ENCODE data around the gene RELL1. TPM values are rescaled to one million over a fixed set of nuclear protein-coding genes. Genes with fewer than 3 reads are reported as not detected.

Gene RELL1
- total RNA-seq, 4 donors from 2014 or later: 44.4 to 83.3 (median 73.6) TPM

DNA sequence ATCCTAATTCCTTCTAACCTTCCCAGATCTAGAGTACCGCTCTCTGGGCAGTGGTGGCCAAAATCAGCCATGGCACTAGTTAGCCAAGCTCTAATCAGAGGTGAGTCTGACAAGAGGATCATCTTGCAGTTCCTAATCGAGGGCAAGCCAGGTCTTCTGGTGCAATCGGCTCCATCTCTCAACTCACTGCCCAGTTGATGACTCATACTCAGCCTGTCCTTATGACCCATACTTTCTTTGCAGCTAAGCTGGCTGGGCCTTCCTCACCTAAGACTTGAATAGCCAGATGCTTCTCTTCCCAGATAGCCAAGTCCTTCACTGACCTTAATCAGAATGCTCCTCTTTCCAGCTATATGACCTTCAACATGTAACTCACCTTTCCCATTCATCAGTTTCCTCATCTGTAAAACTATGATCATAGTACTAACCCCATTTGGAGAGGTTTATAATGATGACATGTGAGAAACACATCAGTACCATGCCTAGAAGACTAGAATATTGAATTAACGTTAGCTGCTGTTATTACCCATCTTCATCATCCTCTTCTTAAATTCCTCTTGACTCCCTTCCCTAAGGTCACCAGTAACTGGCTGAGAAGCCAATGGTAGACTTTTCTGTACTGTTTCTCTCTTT, 57.1 kb downstream of the RELL1 start:
- Histone ChIP-seq H3K4me1 (peaks cover 6 to 29% (median 19%) of the 10 kb centered on the region in 4 donors), H3K27me3 (no peaks in the 10 kb centered on the region), H3K9me3 (no peaks in the 10 kb centered on the region), H3K4me3 (no peak overlapping the region), H3K36me3 (peaks cover 0 to 33% (median 25%) of the 10 kb centered on the region in 4 donors), H3K27ac (replicated peaks in 1 of 4) (no peak overlapping the region)
- TF ChIP-seq EP300 (IDR thresholded peaks at IDR 0.05) (no peak), POLR2AphosphoS5 (IDR thresholded peaks at IDR 0.05) (peak; percentile 22 to 33)
- 63% methylated on average over 4 of the region's 4 CpGs for WGBS
- intact Hi-C loops (cut with DNase I): no loop called here
- DNase-seq (ENCODE audit: extremely low spot score): peak; percentile 93

DNA sequence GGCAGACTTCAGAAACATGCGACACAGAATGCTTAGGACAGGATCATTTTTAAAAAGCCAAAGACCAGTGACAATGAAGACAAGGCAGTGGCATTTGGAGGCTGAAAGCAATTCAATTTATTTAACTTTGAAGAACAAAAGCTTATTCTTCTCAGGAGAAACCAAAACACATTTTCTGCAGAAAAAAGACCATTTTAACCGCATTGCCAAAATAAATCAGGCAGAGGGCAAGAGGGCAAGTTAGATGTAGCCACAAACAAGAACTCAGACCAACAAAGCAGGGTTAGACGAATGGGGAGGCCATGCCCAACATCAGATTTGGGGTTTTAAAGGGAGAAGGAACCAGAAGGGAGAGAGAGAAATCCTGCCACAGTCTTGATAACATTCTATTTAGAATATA, 58.9 kb downstream of the RELL1 start:
- intact Hi-C loops (cut with DNase I): no loop called here
- H3K27ac ChIP-seq (replicated peaks in 1 of 4): no peak overlapping the region
- WGBS: 78% methylated on average over 3 of the region's 3 CpGs
- TF ChIP-seq EP300 (IDR thresholded peaks at IDR 0.05) (no peak), POLR2AphosphoS5 (IDR thresholded peaks at IDR 0.05) (no peak), POLR2A (IDR thresholded peaks at IDR 0.05; ENCODE audit: low read depth) (no peak)
- TF ChIP-seq, protein P1, sequence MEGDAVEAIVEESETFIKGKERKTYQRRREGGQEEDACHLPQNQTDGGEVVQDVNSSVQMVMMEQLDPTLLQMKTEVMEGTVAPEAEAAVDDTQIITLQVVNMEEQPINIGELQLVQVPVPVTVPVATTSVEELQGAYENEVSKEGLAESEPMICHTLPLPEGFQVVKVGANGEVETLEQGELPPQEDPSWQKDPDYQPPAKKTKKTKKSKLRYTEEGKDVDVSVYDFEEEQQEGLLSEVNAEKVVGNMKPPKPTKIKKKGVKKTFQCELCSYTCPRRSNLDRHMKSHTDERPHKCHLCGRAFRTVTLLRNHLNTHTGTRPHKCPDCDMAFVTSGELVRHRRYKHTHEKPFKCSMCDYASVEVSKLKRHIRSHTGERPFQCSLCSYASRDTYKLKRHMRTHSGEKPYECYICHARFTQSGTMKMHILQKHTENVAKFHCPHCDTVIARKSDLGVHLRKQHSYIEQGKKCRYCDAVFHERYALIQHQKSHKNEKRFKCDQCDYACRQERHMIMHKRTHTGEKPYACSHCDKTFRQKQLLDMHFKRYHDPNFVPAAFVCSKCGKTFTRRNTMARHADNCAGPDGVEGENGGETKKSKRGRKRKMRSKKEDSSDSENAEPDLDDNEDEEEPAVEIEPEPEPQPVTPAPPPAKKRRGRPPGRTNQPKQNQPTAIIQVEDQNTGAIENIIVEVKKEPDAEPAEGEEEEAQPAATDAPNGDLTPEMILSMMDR (IDR thresholded peaks at IDR 0.05): no peak
- no peak for DNase-seq (ENCODE audit: extremely low spot score)
- no peaks in the 10 kb centered on the region for H3K9me3 ChIP-seq
- no peaks in the 10 kb centered on the region for H3K27me3 ChIP-seq
- H3K4me1 ChIP-seq: peaks cover 6 to 33% (median 18%) of the 10 kb centered on the region in 4 donors
- H3K4me3 ChIP-seq: no peak overlapping the region
- H3K36me3 ChIP-seq: peaks cover 0 to 27% (median 18%) of the 10 kb centered on the region in 4 donors

DNA sequence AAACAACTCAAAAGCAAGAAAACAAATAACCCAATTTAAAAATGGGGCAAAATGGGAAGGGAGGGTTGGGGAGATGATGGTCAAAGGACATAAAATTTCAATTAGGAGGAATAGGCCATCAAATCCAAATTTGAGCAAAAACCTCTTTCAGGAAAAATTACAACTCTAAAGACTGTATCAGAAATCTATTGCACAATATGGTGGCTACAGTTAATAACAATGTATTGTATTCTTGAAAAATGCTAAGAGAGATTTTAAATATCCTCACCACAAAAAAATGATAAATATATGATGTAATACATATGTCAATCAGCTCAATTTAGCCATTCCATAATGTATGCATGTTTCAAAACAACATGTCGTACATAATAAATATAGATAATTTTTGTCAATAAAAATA, 60.7 kb downstream of the RELL1 start:
- Histone ChIP-seq H3K27me3 (no peaks in the 10 kb centered on the region), H3K4me1 (peaks cover 0 to 22% (median 8%) of the 10 kb centered on the region in 4 donors), H3K27ac (replicated peaks in 1 of 4) (no peak overlapping the region), H3K36me3 (peaks cover 0 to 15% (median 9%) of the 10 kb centered on the region in 4 donors), H3K4me3 (no peak overlapping the region), H3K9me3 (no peaks in the 10 kb centered on the region)
- intact Hi-C loops (cut with DNase I): no loop called here
- DNase-seq (ENCODE audit: extremely low spot score): no peak
- WGBS: 96% methylated on average over 1 of the region's 1 CpG
- TF ChIP-seq, protein P1 (IDR thresholded peaks at IDR 0.05): no peak
- no peak for TF ChIP-seq POLR2A (IDR thresholded peaks at IDR 0.05; ENCODE audit: low read depth)

DNA sequence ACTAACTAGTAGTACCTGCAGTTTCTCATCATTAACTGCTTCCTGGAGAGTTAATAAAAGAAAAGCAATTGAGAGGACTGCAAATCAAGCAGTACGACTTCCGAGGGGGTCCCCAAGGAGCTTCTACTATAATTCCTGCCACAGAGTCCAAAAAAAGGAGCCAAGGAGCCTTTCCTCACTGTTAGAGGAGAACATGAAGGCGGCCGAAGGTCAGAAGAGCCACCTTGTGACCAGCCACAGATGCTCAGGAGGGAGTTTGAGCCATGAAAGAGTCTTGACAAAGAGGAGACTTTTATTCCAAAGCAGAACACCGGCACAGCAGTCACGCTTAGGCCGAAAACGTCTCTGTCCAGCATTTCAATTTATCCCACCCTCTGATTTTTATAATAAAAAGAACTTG, 62.2 kb downstream of the RELL1 start:
- 88% methylated on average over 8 of the region's 8 CpGs for WGBS

DNA sequence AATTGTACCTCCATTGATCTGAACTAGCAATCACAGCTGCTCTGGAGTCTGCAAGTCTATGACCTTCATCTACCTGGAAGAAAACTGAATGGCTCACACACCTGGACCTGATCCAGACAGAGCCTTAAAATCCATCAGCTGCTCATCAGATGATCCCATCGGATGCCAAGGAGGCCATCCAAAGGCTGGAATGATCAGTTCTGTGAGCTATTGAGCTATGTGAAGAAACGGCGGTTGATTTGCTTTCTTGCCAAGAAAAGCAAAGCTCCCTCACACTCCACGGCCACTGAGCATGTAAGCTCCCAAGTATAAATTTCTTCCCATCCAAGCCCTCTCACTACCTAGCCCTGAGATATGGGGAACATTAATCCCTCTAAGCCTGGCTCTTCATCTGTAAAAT, 63.1 kb downstream of the RELL1 start:
- peaks cover 0 to 14% (median 3%) of the 10 kb centered on the region in 4 donors for H3K36me3 ChIP-seq
- no peaks in the 10 kb centered on the region for H3K27me3 ChIP-seq
- 63% methylated on average over 4 of the region's 4 CpGs for WGBS
- peaks cover 0 to 5% (median 0%) of the 10 kb centered on the region in 4 donors for H3K4me1 ChIP-seq
- DNase-seq (ENCODE audit: extremely low spot score): no peak
- no peak for TF ChIP-seq POLR2AphosphoS5 (IDR thresholded peaks at IDR 0.05)
- TF ChIP-seq, protein P1 (IDR thresholded peaks at IDR 0.05): no peak
- TF ChIP-seq EP300 (IDR thresholded peaks at IDR 0.05): no peak
- TF ChIP-seq POLR2A (IDR thresholded peaks at IDR 0.05; ENCODE audit: low read depth): no peak
- intact Hi-C loops (cut with DNase I): no loop called here
- no peak overlapping the region for H3K4me3 ChIP-seq
- H3K27ac ChIP-seq (replicated peaks in 1 of 4): no peak overlapping the region
- no peaks in the 10 kb centered on the region for H3K9me3 ChIP-seq

More for the DNA sequence above, 62.2 kb downstream of the RELL1 start:
- peaks cover 0 to 9% (median 3%) of the 10 kb centered on the region in 4 donors for H3K36me3 ChIP-seq
- H3K4me1 ChIP-seq: peaks cover 0 to 13% (median 2%) of the 10 kb centered on the region in 4 donors
- H3K27me3 ChIP-seq: no peaks in the 10 kb centered on the region
- no peak for DNase-seq (ENCODE audit: extremely low spot score)
- TF ChIP-seq, protein P1 (IDR thresholded peaks at IDR 0.05): no peak
- TF ChIP-seq POLR2A (IDR thresholded peaks at IDR 0.05; ENCODE audit: low read depth): no peak
- no peak for TF ChIP-seq POLR2AphosphoS5 (IDR thresholded peaks at IDR 0.05)
- TF ChIP-seq EP300 (IDR thresholded peaks at IDR 0.05): no peak
- no peak overlapping the region for H3K4me3 ChIP-seq
- intact Hi-C loops (cut with DNase I): no loop called here
- H3K9me3 ChIP-seq: no peaks in the 10 kb centered on the region
- no peak overlapping the region for H3K27ac ChIP-seq (replicated peaks in 1 of 4)

All from esophagus muscularis mucosa (tissue), 4 donors.